ENCODE measurements around the gene SPO11.

SPO11 gene

GRCh38 chr20:57287007-57287880 lies 42.4 kb upstream of the SPO11 start:
- Histone ChIP-seq H3K27ac (no peak overlapping the region), H3K36me3 (replicated peaks) (no peaks in the 10 kb centered on the region), H3K4me3 (ENCODE audit: low read depth, low read length) (no peak overlapping the region), H3K27me3 (replicated peaks) (peaks cover 44% of the 10 kb centered on the region)
- DNase-seq: no peak
- TF ChIP-seq CTCF (IDR thresholded peaks at IDR 0.05; ENCODE audit: low read depth, low read length, missing control alignments): no peak
- in situ Hi-C loops (cut with HindIII; ENCODE audit: low pct_ligation_motif_present, low sequenced_read_pairs): no loop called here

GRCh38 chr20:57287901-57288300 lies 41.7 kb upstream of the SPO11 start:
- no peak for TF ChIP-seq CTCF (IDR thresholded peaks at IDR 0.05; ENCODE audit: low read depth, low read length, missing control alignments)
- no peak for DNase-seq
- H3K27ac ChIP-seq: no peak overlapping the region

GRCh38 chr20:57288651-57289277 lies 40.8 kb upstream of the SPO11 start:
- peaks cover 29% of the 10 kb centered on the region for H3K27me3 ChIP-seq (replicated peaks)
- no peak for DNase-seq
- H3K36me3 ChIP-seq (replicated peaks): no peaks in the 10 kb centered on the region

More at GRCh38 chr20:57287901-57288300, 41.7 kb upstream of the SPO11 start:
- Histone ChIP-seq H3K27me3 (replicated peaks) (peaks cover 37% of the 10 kb centered on the region), H3K4me3 (ENCODE audit: low read depth, low read length) (no peak overlapping the region), H3K36me3 (replicated peaks) (no peaks in the 10 kb centered on the region)
- in situ Hi-C loops (cut with HindIII; ENCODE audit: low pct_ligation_motif_present, low sequenced_read_pairs): no loop called here

DNA sequence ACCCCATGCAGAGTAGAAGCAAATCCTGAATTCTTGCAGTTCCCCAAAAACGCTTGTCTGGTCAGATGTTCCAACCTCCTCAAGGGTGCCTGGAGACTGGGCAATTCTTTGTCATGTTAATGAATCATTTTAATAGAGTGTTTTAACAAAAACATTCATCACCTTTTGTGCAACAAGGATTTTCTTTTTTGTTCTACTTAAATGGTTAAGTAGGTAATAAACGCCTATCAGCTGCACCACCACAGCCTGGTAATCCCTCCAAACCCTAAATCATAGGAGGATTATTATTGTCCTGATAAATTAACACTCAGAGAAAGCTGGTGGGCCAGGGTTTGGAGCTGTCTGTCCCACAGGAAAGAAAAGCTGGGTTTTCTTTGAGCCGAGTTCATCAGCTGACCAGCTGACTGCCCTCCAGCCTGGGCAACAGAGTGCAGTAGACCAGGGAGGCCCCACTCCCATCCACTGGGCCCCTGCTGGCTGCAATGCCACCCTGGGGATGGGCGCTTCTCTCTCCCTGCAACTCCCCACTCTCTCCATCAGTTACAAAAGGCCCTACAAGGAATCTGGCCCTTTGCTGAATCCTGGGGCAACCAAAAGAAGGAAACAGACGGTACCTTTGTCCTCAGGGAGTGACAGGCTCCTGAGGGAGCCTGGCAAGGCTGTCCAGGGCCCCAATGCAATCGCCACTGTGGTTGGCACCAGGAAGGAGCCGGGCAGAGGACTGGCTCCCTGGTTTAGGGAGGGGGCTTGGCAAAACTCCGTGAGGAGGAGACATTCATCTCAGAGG lies 40.0 kb upstream of the SPO11 start:
- Histone ChIP-seq H3K27ac (no peak overlapping the region), H3K27me3 (replicated peaks) (peaks cover 25% of the 10 kb centered on the region), H3K4me3 (ENCODE audit: low read depth, low read length) (no peak overlapping the region), H3K36me3 (replicated peaks) (no peaks in the 10 kb centered on the region)
- in situ Hi-C loops (cut with HindIII; ENCODE audit: low pct_ligation_motif_present, low sequenced_read_pairs): no loop called here
- DNase-seq: no peak
- TF ChIP-seq CTCF (IDR thresholded peaks at IDR 0.05; ENCODE audit: low read depth, low read length, missing control alignments): no peak

More at GRCh38 chr20:57288651-57289277, 40.8 kb upstream of the SPO11 start:
- in situ Hi-C loops (cut with HindIII; ENCODE audit: low pct_ligation_motif_present, low sequenced_read_pairs): no loop called here
- TF ChIP-seq CTCF (IDR thresholded peaks at IDR 0.05; ENCODE audit: low read depth, low read length, missing control alignments): no peak
- H3K4me3 ChIP-seq (ENCODE audit: low read depth, low read length): no peak overlapping the region
- H3K27ac ChIP-seq: no peak overlapping the region

DNA sequence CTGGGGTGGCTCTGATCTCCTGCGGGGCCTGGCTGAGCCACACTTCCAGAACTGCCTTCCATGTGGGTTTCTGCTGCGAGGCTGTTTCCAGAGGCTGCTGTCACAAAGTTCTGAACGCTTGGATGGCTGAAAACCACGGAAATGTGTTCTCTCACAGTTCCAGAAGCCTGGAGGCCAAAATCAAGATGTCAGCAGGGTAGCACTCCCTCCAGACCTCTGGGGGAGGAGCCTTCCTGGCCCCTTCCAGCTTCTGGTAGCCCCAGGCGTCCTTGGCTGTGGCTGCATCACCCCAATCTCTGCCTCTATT lies 39.5 kb upstream of the SPO11 start:
- in situ Hi-C loops (cut with HindIII; ENCODE audit: low pct_ligation_motif_present, low sequenced_read_pairs): no loop called here
- Histone ChIP-seq H3K27me3 (replicated peaks) (peaks cover 25% of the 10 kb centered on the region), H3K27ac (no peak overlapping the region), H3K36me3 (replicated peaks) (no peaks in the 10 kb centered on the region), H3K4me3 (ENCODE audit: low read depth, low read length) (no peak overlapping the region)
- no peak for DNase-seq
- TF ChIP-seq CTCF (IDR thresholded peaks at IDR 0.05; ENCODE audit: low read depth, low read length, missing control alignments): no peak

All from brain microvascular endothelial cell (primary cell).